Erythroblast (primary cell): Measurements from ENCODE around the gene ANKH.
"Not testable (repeated sequence)": the region's sequence is repeated elsewhere in the genome, so short reads cannot be mapped to it uniquely, and the experiment has no call there.

Experiments used
- DNase-seq, 2 experiments: peaks; one replicate each; lab custom pipeline; 2025; lab: John Stamatoyannopoulos, UW
- GATA1 ChIP-seq: IDR thresholded peaks from 2 replicates; pipeline ENCODE4 v1.6.1; 2011; ENCODE audit warnings: low read depth, mild to moderate bottlenecking, control low read depth, low read length, moderate library complexity
- POLR2A ChIP-seq: IDR thresholded peaks from 2 replicates; pipeline ENCODE4 v1.6.1; 2011; ENCODE audit warnings: mild to moderate bottlenecking, low read length

ANKH gene

GRCh38 chr5:14834584-14835550 lies 36.7 kb downstream of the ANKH start:
- TF ChIP-seq POLR2A (no peak), GATA1 (no peak)
- no peak for DNase-seq

GRCh38 chr5:14834062-14834461 lies 37.5 kb downstream of the ANKH start:
- TF ChIP-seq POLR2A (no peak), GATA1 (no peak)
- no peak for DNase-seq

GRCh38 chr5:14831006-14831338 lies 40.6 kb downstream of the ANKH start:
- no peak for TF ChIP-seq POLR2A
- TF ChIP-seq GATA1 = no peak

GRCh38 chr5:14830210-14831005 lies 41.2 kb downstream of the ANKH start:
- TF ChIP-seq GATA1 (no peak), POLR2A (no peak)
- no peak for DNase-seq

More at GRCh38 chr5:14831006-14831338, 40.6 kb downstream of the ANKH start:
- DNase-seq = no peak

GRCh38 chr5:14829396-14829795 lies 42.2 kb downstream of the ANKH start:
- TF ChIP-seq POLR2A (no peak), GATA1 (no peak)

GRCh38 chr5:14826714-14827113 lies 44.9 kb downstream of the ANKH start:
- DNase-seq = no peak
- TF ChIP-seq POLR2A (no peak), GATA1 (no peak)

More at GRCh38 chr5:14829396-14829795, 42.2 kb downstream of the ANKH start:
- DNase-seq = no peak

GRCh38 chr5:14825977-14826376 lies 45.6 kb downstream of the ANKH start:
- TF ChIP-seq GATA1 = no peak
- DNase-seq = no peak

- TF ChIP-seq GATA1 (no peak), POLR2A (no peak)
- DNase-seq = no peak
Measured at GRCh38 chr5:14824499-14824898, 47.1 kb downstream of the ANKH start.

GRCh38 chr5:14821100-14821845 lies 50.3 kb downstream of the ANKH start:
- DNase-seq = no peak
- no peak for TF ChIP-seq POLR2A
- no peak for TF ChIP-seq GATA1

GRCh38 chr5:14818931-14819790 lies 52.4 kb downstream of the ANKH start:
- TF ChIP-seq POLR2A (no peak), GATA1 (no peak)
- DNase-seq = no peak

GRCh38 chr5:14817762-14818136 lies 53.8 kb downstream of the ANKH start:
- not testable (repeated sequence) for DNase-seq

- no peak for TF ChIP-seq POLR2A
- no peak for TF ChIP-seq GATA1
- no peak for DNase-seq
Measured at GRCh38 chr5:14816999-14817761, 54.4 kb downstream of the ANKH start.
